T47D (cell line): ENCODE data around the gene RASL10B.
"Not testable (repeated sequence)": the region's sequence is repeated elsewhere in the genome, so short reads cannot be mapped to it uniquely, and the experiment has no call there.

Experiments
- DNase-seq, 2 experiments: peaks; one replicate each; pipeline versions ENCODE4 v3.0.0 to v3.0.0-alpha.2; 2011 to 2012; ENCODE audit warnings: low read depth in 1 of 2, low spot score in 1 of 2
- JUND ChIP-seq: IDR thresholded peaks from 2 replicates; pipeline ENCODE4 v1.6.1; 2012; ENCODE audit warnings: low read depth
- in situ Hi-C: cut with HindIII; loops from 2 replicates; pipeline ENCODE4 v1.10.0; 2016; ENCODE audit warnings: low sequenced_read_pairs, low pct_unique_long_range_greater_than_20kb

RASL10B gene, protein sequence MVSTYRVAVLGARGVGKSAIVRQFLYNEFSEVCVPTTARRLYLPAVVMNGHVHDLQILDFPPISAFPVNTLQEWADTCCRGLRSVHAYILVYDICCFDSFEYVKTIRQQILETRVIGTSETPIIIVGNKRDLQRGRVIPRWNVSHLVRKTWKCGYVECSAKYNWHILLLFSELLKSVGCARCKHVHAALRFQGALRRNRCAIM

GRCh38 chr17:35731239-35731916 lies at the start of gene RASL10B:
TSS of gene RASL10B (plus strand) at chr17:35731639. CDS start at chr17:35735185, 3,546 bp downstream.
- in situ Hi-C loops = loop anchor here (25.0 kb wide), 1 partner anchor 119 kb away; no protein-coding TSS in a partner anchor
- DNase-seq = peak; percentile 72 to 91
- no peak for TF ChIP-seq JUND

DNA sequence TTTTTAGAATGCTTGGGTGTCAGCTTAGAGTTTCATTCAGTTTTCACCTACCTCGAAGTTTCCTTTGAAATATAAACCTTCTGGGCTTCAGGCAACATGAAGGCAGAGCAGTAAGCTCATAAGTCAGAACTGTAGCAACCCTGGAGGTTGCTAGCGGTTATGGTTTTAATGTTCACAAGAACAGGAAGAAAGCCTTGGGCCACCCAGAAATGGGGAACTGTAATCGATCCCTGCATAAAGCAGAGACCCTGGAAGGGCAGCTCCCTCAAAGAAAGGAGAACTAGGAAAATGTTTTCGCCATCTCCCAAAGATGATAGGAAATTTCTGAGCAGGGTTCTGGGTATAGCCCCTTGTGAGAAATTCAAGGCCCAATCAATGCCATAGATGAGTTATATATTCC lies 47.8 kb upstream of the RASL10B start:
- no peak for TF ChIP-seq JUND
- no peak for DNase-seq
- in situ Hi-C loops = no loop called here

DNA sequence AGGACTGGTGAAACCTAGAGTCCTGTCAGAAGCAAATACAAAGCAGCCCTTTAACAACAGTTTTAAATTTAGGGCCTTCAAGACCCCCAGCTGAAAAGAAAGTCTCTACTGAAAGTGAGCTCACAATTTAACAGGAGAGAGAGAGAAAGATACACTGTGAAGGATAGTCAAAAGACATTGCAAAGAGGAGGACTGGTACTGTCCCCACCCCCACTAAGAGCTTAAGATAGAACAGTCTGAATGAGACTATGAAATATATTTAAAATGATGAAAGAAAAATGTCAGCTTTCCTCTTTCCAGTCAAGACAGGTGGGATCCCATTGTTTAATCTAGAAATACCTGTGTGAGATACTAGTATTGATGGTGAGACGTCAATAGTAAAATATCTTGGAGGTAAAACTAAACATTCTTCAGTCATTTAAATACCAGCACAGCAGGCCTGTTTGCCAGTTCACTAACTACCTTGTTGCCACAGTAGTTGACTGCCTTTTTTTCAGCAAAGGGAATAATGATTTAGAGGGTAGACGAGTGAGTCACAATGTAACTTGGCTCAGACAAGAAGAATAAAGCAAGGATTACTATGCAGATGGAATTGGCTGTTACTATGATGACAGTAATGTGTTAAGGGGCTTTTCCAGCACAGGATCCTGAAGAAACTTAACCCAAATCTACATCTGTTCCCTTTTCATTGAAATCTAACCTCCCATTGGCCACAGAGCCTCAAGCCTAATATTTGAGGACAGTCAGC lies 47.2 kb upstream of the RASL10B start:
- no peak for TF ChIP-seq JUND
- in situ Hi-C loops = no loop called here
- no peak for DNase-seq

DNA sequence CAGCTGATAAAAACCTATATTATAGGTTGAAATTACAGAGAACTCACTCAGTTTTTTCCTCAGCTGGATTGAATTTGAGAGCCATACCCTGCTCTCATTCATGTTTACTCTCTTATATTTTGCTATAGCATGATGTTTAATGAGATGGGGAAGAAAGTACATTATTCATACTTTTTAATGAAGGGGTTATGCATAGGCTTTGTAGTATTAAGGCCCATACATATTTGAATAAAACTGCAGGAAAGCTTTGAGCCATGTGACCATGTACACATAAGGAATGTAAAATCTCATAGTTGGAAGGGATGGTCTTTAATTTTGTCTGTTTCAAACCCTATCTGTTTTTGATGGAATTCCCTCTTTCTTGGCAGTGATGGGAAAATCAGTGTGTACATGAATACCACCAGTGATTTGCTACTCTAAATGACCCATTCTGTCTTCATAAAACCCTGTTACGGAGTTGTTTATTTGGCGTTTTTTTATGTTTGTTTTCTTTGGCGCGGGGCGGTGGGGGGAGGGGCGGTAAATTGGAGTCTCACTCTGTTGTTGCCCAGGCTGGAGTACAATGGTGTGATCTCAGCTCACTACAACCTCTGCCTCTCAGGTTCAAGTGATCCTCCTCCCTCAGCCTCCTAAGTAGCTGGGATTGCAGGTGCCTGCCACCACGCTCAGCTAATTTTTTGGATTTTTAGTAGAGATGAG lies 38.8 kb upstream of the RASL10B start:
- TF ChIP-seq JUND = no peak
- DNase-seq = no peak
- in situ Hi-C loops = no loop called here

DNA sequence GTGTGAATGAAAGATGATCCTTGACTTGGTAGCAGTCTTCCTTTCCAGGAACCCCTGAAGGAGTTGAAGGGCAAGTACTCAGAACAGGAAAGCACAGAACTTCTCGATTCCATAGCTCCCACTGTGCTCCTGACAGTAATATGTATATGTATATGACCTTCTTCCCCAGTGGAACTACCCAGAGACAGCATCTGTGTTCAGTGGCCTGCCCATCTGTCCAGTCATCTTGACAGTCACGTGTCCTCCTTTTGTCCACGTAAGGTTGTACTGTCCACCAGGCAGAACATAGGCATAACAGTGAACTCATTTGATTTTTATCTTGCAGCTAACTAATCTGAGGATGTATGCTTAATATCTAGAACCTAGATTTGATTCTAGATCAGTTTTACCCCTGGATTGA lies 37.8 kb upstream of the RASL10B start:
- no peak for TF ChIP-seq JUND
- no peak for DNase-seq
- in situ Hi-C loops = no loop called here

- no peak for TF ChIP-seq JUND
- in situ Hi-C loops = no loop called here
- no peak for DNase-seq
These were observed 36.5 kb upstream of the RASL10B start for GRCh38 chr17:35694906-35695305.

DNA sequence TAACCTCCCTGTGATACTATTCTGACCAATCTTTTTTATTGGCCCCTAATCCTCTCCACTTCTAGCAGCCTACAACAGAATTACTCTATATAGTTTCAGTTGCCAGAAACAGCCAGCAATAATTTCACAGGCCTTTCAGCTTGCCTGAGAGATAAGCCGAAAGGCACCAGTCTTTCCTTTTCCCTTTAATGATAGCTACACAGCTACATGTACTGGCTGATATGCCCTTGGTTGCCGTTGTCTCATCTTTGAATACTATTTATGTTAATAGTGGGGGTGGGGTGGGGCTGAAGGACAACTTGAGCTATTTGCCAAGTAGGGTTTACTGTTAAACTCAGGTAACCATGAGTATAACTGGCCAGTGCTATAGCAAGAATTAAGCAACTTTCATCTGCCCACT lies 35.8 kb upstream of the RASL10B start:
- in situ Hi-C loops = no loop called here
- no peak for TF ChIP-seq JUND
- DNase-seq = no peak

- no peak for DNase-seq
- in situ Hi-C loops = no loop called here
- TF ChIP-seq JUND = no peak
These were observed 32.6 kb upstream of the RASL10B start for GRCh38 chr17:35698800-35699199.

GRCh38 chr17:35700150-35700549 lies 31.3 kb upstream of the RASL10B start:
- DNase-seq = no peak
- in situ Hi-C loops = no loop called here
- TF ChIP-seq JUND = no peak

GRCh38 chr17:35701491-35701890 lies 29.9 kb upstream of the RASL10B start:
- in situ Hi-C loops = no loop called here
- TF ChIP-seq JUND = no peak
- no peak for DNase-seq

GRCh38 chr17:35703308-35703707 lies 28.1 kb upstream of the RASL10B start:
- in situ Hi-C loops, DNase-seq: not testable (repeated sequence)

DNA sequence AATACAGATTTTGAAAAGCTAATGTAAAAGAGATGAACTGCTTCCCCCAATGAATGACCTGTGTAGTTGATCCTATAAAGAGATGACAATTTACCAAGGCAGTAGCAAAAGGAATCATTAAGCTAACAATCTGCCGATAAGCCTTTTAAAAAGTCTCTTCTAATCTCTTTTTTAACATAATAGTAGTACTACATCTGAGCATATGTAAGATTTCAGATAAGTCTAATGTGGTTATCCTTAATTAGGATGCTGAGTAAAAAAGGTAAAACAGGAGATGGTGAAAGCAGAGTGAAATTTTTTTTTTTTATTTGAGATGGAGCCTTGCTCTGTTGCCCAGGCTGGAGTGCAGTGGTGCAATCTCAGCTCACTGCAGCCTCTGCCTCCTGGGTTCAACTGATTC lies 26.2 kb upstream of the RASL10B start:
- no peak for TF ChIP-seq JUND
- in situ Hi-C loops = no loop called here

GRCh38 chr17:35705705-35706104 lies 25.7 kb upstream of the RASL10B start:
- in situ Hi-C loops = no loop called here
- TF ChIP-seq JUND = no peak

More for the DNA sequence above, 26.2 kb upstream of the RASL10B start:
- no peak for DNase-seq

More at GRCh38 chr17:35705705-35706104, 25.7 kb upstream of the RASL10B start:
- no peak for DNase-seq
